PC-3 (cell line): ENCODE results near the gene RSPRY1. TPM values are rescaled to one million over a fixed set of nuclear protein-coding genes. Genes with fewer than 3 reads are reported as not detected.

Experiments
- ATAC-seq: fragments of 200-7000 bp; cut with Tn5 transposase; 2 replicates; pipeline ENCODE4 v1.9.1; 2020; ENCODE audit warnings: mild to moderate bottlenecking, moderate library complexity
- BruUV-seq: library from RNA; stranded (reverse); fragments of 400-500 nt; replicated peaks from 2 replicates; lab custom pipeline; 2021; lab: Mats Ljungman, UMichigan
- CTCF ChIA-PET: fragments of 300-600 bp; sonication (Branson Sonifier 250); formaldehyde crosslinking; loops from one replicate; lab custom pipeline; 2022; ENCODE audit warnings: antibody characterized with exemption; lab: Charles Lee
- POLR2A ChIA-PET: fragments of 300-600 bp; sonication (Branson Sonifier 250); formaldehyde crosslinking; loops from one replicate; lab custom pipeline; 2022; ENCODE audit warnings: antibody characterized with exemption; ENCODE audit not compliant: unreplicated experiment; lab: Charles Lee
- DNase-seq: peaks from one replicate; pipeline ENCODE4 v3.0.0-alpha.2; 2015
- H2AFZ ChIP-seq: fragments of 300-600 bp; sonication (generic); 2 replicates; pipeline ENCODE4 v1.6.0; 2016; ENCODE audit warnings: antibody characterized with exemption, low read length
- H3F3A ChIP-seq: fragments of 300-600 bp; sonication (generic); one replicate; pipeline ENCODE4 v1.6.0; 2017; ENCODE audit warnings: antibody characterized with exemption, low read length, control low read depth, mild to moderate bottlenecking; ENCODE audit not compliant: unreplicated experiment
- H3K27ac ChIP-seq: fragments of 300-600 bp; sonication (generic); 2 replicates; pipeline ENCODE4 v1.5.1; 2016; ENCODE audit warnings: mild to moderate bottlenecking, low read length
- H3K27me3 ChIP-seq: fragments of 300-600 bp; sonication (generic); 2 replicates; pipeline ENCODE4 v1.6.1; 2016; ENCODE audit warnings: low read length, mixed read lengths
- H3K36me3 ChIP-seq: fragments of 300-600 bp; sonication (generic); 2 replicates; pipeline ENCODE4 v1.6.1; 2016; ENCODE audit warnings: low read depth, mixed run types, low read length, mixed read lengths
- H3K4me1 ChIP-seq: fragments of 300-600 bp; sonication (generic); 2 replicates; pipeline ENCODE4 v1.5.1; 2016; ENCODE audit warnings: low read length; ENCODE audit not compliant: insufficient read depth
- H3K4me2 ChIP-seq: fragments of 300-600 bp; sonication (generic); 2 replicates; pipeline ENCODE4 v1.6.0; 2016; ENCODE audit warnings: low read length
- H3K4me3 ChIP-seq: fragments of 300-600 bp; sonication (generic); 2 replicates; pipeline ENCODE4 v1.5.1; 2016; ENCODE audit warnings: mild to moderate bottlenecking, low read length, mixed read lengths
- H3K79me2 ChIP-seq: fragments of 300-600 bp; sonication (generic); 2 replicates; pipeline ENCODE4 v1.6.1; 2017; ENCODE audit warnings: low read length, mixed read lengths
- H3K9ac ChIP-seq: fragments of 300-600 bp; sonication (generic); 2 replicates; pipeline ENCODE4 v1.6.0; 2016; ENCODE audit warnings: mild to moderate bottlenecking, low read length
- H3K9me2 ChIP-seq: fragments of 300-600 bp; sonication (generic); replicated peaks from 2 replicates; pipeline ENCODE4 v1.6.1; 2016; ENCODE audit warnings: mixed run types, low read length, mixed read lengths
- H3K9me3 ChIP-seq: fragments of 300-600 bp; sonication (generic); 2 replicates; pipeline ENCODE4 v1.6.1; 2016; ENCODE audit warnings: low read length, mixed read lengths
- H4K20me1 ChIP-seq: fragments of 300-600 bp; sonication (generic); 2 replicates; pipeline ENCODE4 v1.6.1; 2016; ENCODE audit warnings: low read length, mixed read lengths
- CTCF ChIP-seq: fragments of 300-600 bp; sonication (generic); conservative IDR thresholded peaks from 2 replicates; pipeline ENCODE4 v1.5.1; 2017; ENCODE audit warnings: antibody characterized with exemption, low read depth, mild to moderate bottlenecking, low read length
- EZH2 ChIP-seq: fragments of 300-600 bp; sonication (generic); IDR thresholded peaks from one replicate; pipeline ENCODE4 v1.6.1; 2017; ENCODE audit warnings: antibody characterized with exemption, mild to moderate bottlenecking, low read length; ENCODE audit not compliant: unreplicated experiment
- EZH2phosphoT487 ChIP-seq: fragments of 300-600 bp; sonication (generic); IDR thresholded peaks from 2 replicates; pipeline ENCODE4 v1.6.1; 2018; ENCODE audit warnings: mild to moderate bottlenecking, antibody characterized with exemption, low read length, borderline replicate concordance
- intact Hi-C: fragments of 100-400 bp; cut with micrococcal nuclease; formaldehyde crosslinking; loops from 2 replicates; pipeline ENCODE4 v1.9.0; 2023
- total RNA-seq: library from RNA; depleted of rRNA; stranded (reverse); fragments of >200 nt; gene quantifications from 2 replicates; pipeline ENCODE4 v1.2.3, GENCODE V29; 2014

RSPRY1 gene
- total RNA-seq, 1 experiment from 2014 or later = 17.5 TPM

- H3K4me2 ChIP-seq = peak overlapping the region; percentile 64
- H3F3A ChIP-seq = no peaks in the 10 kb centered on the region
- no peaks in the 10 kb centered on the region for H3K9me3 ChIP-seq
- H3K4me1 ChIP-seq = peaks cover 58% of the 10 kb centered on the region
- peak overlapping the region; percentile 87 for H3K27ac ChIP-seq
- BruUV-seq = no TSS peak
- H3K9ac ChIP-seq = peak overlapping the region; percentile 17; the same call in 1 of the 2 replicates
- no peaks in the 10 kb centered on the region for H3K36me3 ChIP-seq
- intact Hi-C loops = loop anchor here (5.0 kb wide), 2 partner anchors 54 to 109 kb away; partner anchors contain the start of gene ARL2BP
- DNase-seq (no peak), ATAC-seq (no peak)
- H3K4me3 ChIP-seq = no peak overlapping the region
- no peak overlapping the region for H2AFZ ChIP-seq
- ChIA-PET CTCF (interaction anchor here (0.6 kb wide), 1 partner anchor 101 kb away, joined by 6 read pairs; the partner anchor contains the start of gene CPNE2), POLR2A (no interaction called here)
- H3K79me2 ChIP-seq = peaks cover 89% of the 10 kb centered on the region
- H3K9me2 ChIP-seq = no peaks in the 10 kb centered on the region
- no peaks in the 10 kb centered on the region for H3K27me3 ChIP-seq
- H4K20me1 ChIP-seq = no peaks in the 10 kb centered on the region
- no peak for TF ChIP-seq EZH2phosphoT487
- TF ChIP-seq CTCF = no peak
- TF ChIP-seq EZH2 = no peak
These were observed 6.8 kb downstream of the RSPRY1 start for GRCh38 chr16:57192720-57193486.

- peak; percentile 90 for DNase-seq
- CTCF ChIA-PET = interaction anchor here (0.6 kb wide), 1 partner anchor 51 kb away, joined by 13 read pairs; no protein-coding TSS in a partner anchor
- peak; percentile 93 for ATAC-seq
- Histone ChIP-seq H3K27me3 (no peaks in the 10 kb centered on the region), H3K27ac (peak overlapping the region; percentile 87), H3K4me1 (peaks cover 56% of the 10 kb centered on the region), H2AFZ (no peak overlapping the region), H4K20me1 (no peaks in the 10 kb centered on the region), H3K79me2 (peaks cover 83% of the 10 kb centered on the region), H3K9me2 (no peaks in the 10 kb centered on the region), H3K9ac (peak overlapping the region; percentile 43), H3K4me3 (peak overlapping the region; percentile 32; the same call in 1 of the 2 replicates), H3K36me3 (no peaks in the 10 kb centered on the region), H3F3A (no peaks in the 10 kb centered on the region), H3K4me2 (peak overlapping the region; percentile 64), H3K9me3 (no peaks in the 10 kb centered on the region)
- TF ChIP-seq CTCF (no peak), EZH2 (no peak), EZH2phosphoT487 (no peak)
- POLR2A ChIA-PET = interaction anchor here (0.7 to 1.0 kb wide), 2 partner anchors 9 to 125 kb away, joined by 3 to 4 read pairs; partner anchors contain the start of genes PSME3IP1 and RSPRY1
- BruUV-seq = no TSS peak
- intact Hi-C loops = loop anchor here (5.0 kb wide), 2 partner anchors 53 to 108 kb away; partner anchors contain the start of gene ARL2BP
These were observed 8.4 kb downstream of the RSPRY1 start for GRCh38 chr16:57194512-57194911.

GRCh38 chr16:57196286-57196685 lies 10.2 kb downstream of the RSPRY1 start:
- intact Hi-C loops = no loop called here

More at GRCh38 chr16:57196286-57196685, 10.2 kb downstream of the RSPRY1 start:
- Histone ChIP-seq H3K4me1 (peaks cover 39% of the 10 kb centered on the region), H3K27ac (no peak overlapping the region), H3K79me2 (peaks cover 65% of the 10 kb centered on the region), H3K4me2 (no peak overlapping the region), H3K4me3 (no peak overlapping the region), H3K9me3 (no peaks in the 10 kb centered on the region), H3F3A (no peaks in the 10 kb centered on the region), H3K9me2 (no peaks in the 10 kb centered on the region), H3K36me3 (no peaks in the 10 kb centered on the region), H3K27me3 (no peaks in the 10 kb centered on the region), H4K20me1 (no peaks in the 10 kb centered on the region), H3K9ac (no peak overlapping the region), H2AFZ (no peak overlapping the region)
- ATAC-seq (no peak), DNase-seq (no peak)
- BruUV-seq = no TSS peak
- ChIA-PET CTCF (no interaction called here), POLR2A (no interaction called here)
- TF ChIP-seq CTCF (no peak), EZH2 (no peak), EZH2phosphoT487 (no peak)
